DOHH2 (cell line): ENCODE measurements around the gene OR52A5.
"Not testable (repeated sequence)": the region's sequence is repeated elsewhere in the genome, so short reads cannot be mapped to it uniquely, and the experiment has no call there.

ENCODE experiments used
- H3F3A ChIP-seq: fragments of 200-600 bp; sonication (generic), shearing (Covaris generic); 2 replicates; pipeline ENCODE4 v1.6.0; 2016; ENCODE audit warnings: antibody characterized with exemption, mild to moderate bottlenecking; ENCODE audit not compliant: control insufficient read depth, insufficient read depth
- H3K27ac ChIP-seq: fragments of 200-600 bp; sonication (generic); 2 replicates; pipeline ENCODE4 v1.5.1; 2014; ENCODE audit warnings: low read depth, mild to moderate bottlenecking, low read length, moderate library complexity
- H3K27me3 ChIP-seq: fragments of 200-600 bp; sonication (generic); 2 replicates; pipeline ENCODE4 v1.6.1; 2014; ENCODE audit warnings: mild to moderate bottlenecking, low read length, mixed read lengths; ENCODE audit not compliant: control insufficient read depth
- H3K36me3 ChIP-seq: fragments of 200-600 bp; sonication (generic); 2 replicates; pipeline ENCODE4 v1.6.1; 2014; ENCODE audit warnings: mild to moderate bottlenecking, low read length, moderate library complexity, mixed read lengths; ENCODE audit not compliant: control insufficient read depth
- H3K4me1 ChIP-seq: fragments of 200-600 bp; sonication (generic); 2 replicates; pipeline ENCODE4 v1.6.1; 2014; ENCODE audit warnings: mild to moderate bottlenecking, low read length, mixed read lengths; ENCODE audit not compliant: control insufficient read depth
- H3K4me2 ChIP-seq: fragments of 200-600 bp; sonication (generic); 2 replicates; pipeline ENCODE4 v1.6.0; 2014; ENCODE audit warnings: mild to moderate bottlenecking, low read length, moderate library complexity
- H3K4me3 ChIP-seq: fragments of 200-600 bp; sonication (generic); 2 replicates; pipeline ENCODE4 v1.5.1; 2014; ENCODE audit warnings: mild to moderate bottlenecking, low read length, mixed read lengths
- H3K79me2 ChIP-seq: fragments of 200-600 bp; sonication (generic); 2 replicates; pipeline ENCODE4 v1.6.1; 2014; ENCODE audit warnings: mild to moderate bottlenecking, low read length, mixed read lengths; ENCODE audit not compliant: control insufficient read depth
- H3K9me2 ChIP-seq: fragments of 200-600 bp; sonication (generic); replicated peaks from 2 replicates; pipeline ENCODE4 v1.6.1; 2014; ENCODE audit warnings: mild to moderate bottlenecking, low read length, mixed read lengths; ENCODE audit not compliant: control insufficient read depth
- H3K9me3 ChIP-seq: fragments of 200-600 bp; sonication (generic); 2 replicates; pipeline ENCODE4 v1.6.1; 2014; ENCODE audit warnings: antibody characterized with exemption, low read length, mixed read lengths; ENCODE audit not compliant: control insufficient read depth, insufficient read depth
- H4K20me1 ChIP-seq: fragments of 200-600 bp; sonication (generic); 2 replicates; pipeline ENCODE4 v1.6.0; 2014; ENCODE audit warnings: low read depth, mild to moderate bottlenecking, antibody characterized with exemption, low read length, moderate library complexity; ENCODE audit not compliant: control insufficient read depth, insufficient read depth
- CTCF ChIP-seq: fragments of 200-600 bp; sonication (generic); IDR thresholded peaks from one replicate; pipeline ENCODE4 v1.5.1; 2014; ENCODE audit warnings: antibody characterized with exemption, mild to moderate bottlenecking, low read depth, low read length; ENCODE audit not compliant: poor library complexity, severe bottlenecking
- EZH2phosphoT487 ChIP-seq: fragments of 200-600 bp; sonication (generic); IDR thresholded peaks from 2 replicates; pipeline ENCODE4 v1.6.1; 2017; ENCODE audit warnings: borderline replicate concordance, mild to moderate bottlenecking, antibody characterized with exemption, low read length, moderate library complexity, mixed read lengths

The OR52A5 gene

DNA sequence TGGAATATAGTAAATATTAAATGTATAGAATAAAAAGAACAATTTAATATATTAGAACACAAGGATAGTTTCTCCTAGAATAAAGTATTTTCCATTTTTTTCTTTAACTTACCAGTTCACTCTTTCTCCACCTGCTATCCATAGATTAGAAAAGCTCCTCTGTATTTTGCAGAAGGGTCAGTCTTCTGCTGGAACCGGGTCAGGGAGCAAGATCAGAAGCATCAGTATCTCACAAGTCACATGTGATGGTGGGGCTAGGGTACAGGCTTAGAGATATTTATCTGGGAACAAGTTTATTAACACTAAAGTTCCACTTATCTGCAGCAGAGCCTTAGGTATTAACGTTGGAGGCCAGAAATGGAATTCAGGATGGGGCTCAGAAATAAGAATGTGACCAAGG lies 33.7 kb upstream of the OR52A5 start:
- TF ChIP-seq CTCF (no peak), EZH2phosphoT487 (no peak)
- Histone ChIP-seq H3K79me2 (no peaks in the 10 kb centered on the region), H3K9me2 (no peaks in the 10 kb centered on the region), H3K4me1 (no peaks in the 10 kb centered on the region), H3K4me2 (no peak overlapping the region), H3K27me3 (no peaks in the 10 kb centered on the region), H3K9me3 (no peaks in the 10 kb centered on the region), H3K27ac (no peak overlapping the region), H4K20me1 (no peaks in the 10 kb centered on the region), H3K4me3 (no peak overlapping the region), H3F3A (no peaks in the 10 kb centered on the region), H3K36me3 (no peaks in the 10 kb centered on the region)

- not testable (repeated sequence) for H3F3A ChIP-seq, H3K79me2 ChIP-seq, H3K9me2 ChIP-seq, H3K4me1 ChIP-seq, H3K27ac ChIP-seq, H3K4me3 ChIP-seq, H3K9me3 ChIP-seq, H3K27me3 ChIP-seq, H3K4me2 ChIP-seq, H4K20me1 ChIP-seq, H3K36me3 ChIP-seq
Measured at GRCh38 chr11:5165898-5166297, 27.7 kb upstream of the OR52A5 start.

DNA sequence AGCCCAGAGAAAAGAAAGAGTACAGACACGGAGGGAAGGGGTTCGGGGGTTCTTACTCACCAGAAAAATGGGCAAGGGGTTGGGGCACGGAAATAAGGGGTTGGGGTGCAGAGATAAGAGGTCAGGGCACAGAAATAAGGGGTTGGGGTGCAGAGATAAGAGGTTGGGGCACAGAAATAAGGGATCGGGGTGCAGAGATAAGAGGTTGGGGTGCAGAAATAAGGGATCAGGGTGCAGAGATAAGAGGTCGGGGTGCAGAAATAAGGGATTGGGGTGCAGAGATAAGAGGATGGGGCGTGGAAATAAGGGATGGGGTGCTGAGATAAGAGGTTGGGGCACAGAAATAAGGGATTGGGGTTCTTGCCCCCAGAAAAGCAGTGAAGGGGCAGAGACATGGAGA lies 26.7 kb upstream of the OR52A5 start:
- not testable (repeated sequence) for H3K9me3 ChIP-seq, H3K27me3 ChIP-seq, H3K4me1 ChIP-seq, H3K4me3 ChIP-seq, H3F3A ChIP-seq, H3K27ac ChIP-seq, H3K4me2 ChIP-seq, H4K20me1 ChIP-seq, H3K79me2 ChIP-seq, H3K36me3 ChIP-seq, H3K9me2 ChIP-seq

- H3K4me1 ChIP-seq, H3K4me3 ChIP-seq, H3K27me3 ChIP-seq, H3K9me3 ChIP-seq, H4K20me1 ChIP-seq, H3K79me2 ChIP-seq, H3F3A ChIP-seq, H3K4me2 ChIP-seq, H3K27ac ChIP-seq, H3K9me2 ChIP-seq, H3K36me3 ChIP-seq: not testable (repeated sequence)
Measured at GRCh38 chr11:5161045-5161444, 22.9 kb upstream of the OR52A5 start.

GRCh38 chr11:5160217-5160616 lies 22.1 kb upstream of the OR52A5 start:
- H3K9me2 ChIP-seq, H3K9me3 ChIP-seq, H3K4me3 ChIP-seq, H3K4me2 ChIP-seq, H3K79me2 ChIP-seq, H3F3A ChIP-seq, H3K27me3 ChIP-seq, H4K20me1 ChIP-seq, H3K36me3 ChIP-seq, H3K27ac ChIP-seq, H3K4me1 ChIP-seq: not testable (repeated sequence)
